K562 (cell line): ENCODE data around the gene POLR3A. TPM values are rescaled to one million over a fixed set of nuclear protein-coding genes. Genes with fewer than 3 reads are reported as not detected.

Experiments
- ATAC-seq: fragments of 200-7000 bp; cut with Tn5 transposase; 3 replicates; pipeline ENCODE4 v1.9.1; 2020; ENCODE audit warnings: moderate library complexity
- BruUV-seq: library from RNA; stranded (reverse); fragments of 400-500 nt; replicated peaks from 2 replicates; lab custom pipeline; 2021; lab: Mats Ljungman, UMichigan
- CTCF ChIA-PET: fragments of 300-600 bp; formaldehyde crosslinking; extraction: SDS; loops from one replicate; lab custom pipeline; 2021; ENCODE audit warnings: low intra/inter-chr PET ratio; lab: Yijun Ruan, JAX
- POLR2A ChIA-PET: fragments of 300-600, 350-650 bp; sonication (Branson Sonifier 250); formaldehyde crosslinking; extraction: SDS; loops from one replicate; lab custom pipeline; 2021; ENCODE audit warnings: antibody characterized with exemption, inconsistent platforms; lab: Yijun Ruan, JAX
- DNase-seq, 4 experiments: peaks; one replicate each; pipeline versions ENCODE4 v3.0.0 to v3.0.0-alpha.2; 2011 to 2018; ENCODE audit warnings: low spot score in 3 of 4, mixed read lengths in 3 of 4; ENCODE audit errors: extremely low read depth in 1 of 4
- FAIRE-seq: peaks from 2 replicates; lab custom pipeline; 2011; peaks lifted over from hg19 to GRCh38; lab: Jason Lieb, UNC
- H2AFZ ChIP-seq: 2 replicates; pipeline ENCODE4 v1.6.0; 2011; ENCODE audit warnings: low read depth, low read length, control low read depth, inconsistent platforms
- H3K27ac ChIP-seq: fragments of 200-600 bp; 3 replicates; pipeline ENCODE4 v1.8.0; 2011; ENCODE audit warnings: low read depth, mild to moderate bottlenecking, control low read depth, inconsistent platforms, low read length, moderate library complexity, mixed read lengths; ENCODE audit errors: extremely low read depth
- H3K27me3 ChIP-seq, 2 experiments: fragments of 300-600 bp in 1 of 2; 2 replicates in 1 of 2; 3 replicates in 1 of 2; pipeline versions ENCODE4 v1.6.0 to v1.8.0; 2011; ENCODE audit warnings: inconsistent platforms in 2 of 2, low read length in 2 of 2, mild to moderate bottlenecking in 1 of 2, mixed read lengths in 1 of 2, moderate library complexity in 1 of 2; ENCODE audit not compliant: control insufficient read depth in 2 of 2, insufficient read depth in 2 of 2
- H3K36me3 ChIP-seq: fragments of 300-600 bp; 3 replicates; pipeline ENCODE4 v1.8.0; 2011; ENCODE audit warnings: mild to moderate bottlenecking, low read length, inconsistent platforms; ENCODE audit not compliant: control insufficient read depth, insufficient read depth
- H3K4me1 ChIP-seq, 2 experiments: fragments of 200-600 bp in 1 of 2; replicated peaks in 1 of 2; 2 replicates in 1 of 2; 3 replicates in 1 of 2; pipeline versions ENCODE4 v1.5.1 to v1.8.0; 2011; ENCODE audit warnings: inconsistent platforms in 2 of 2, low read length in 2 of 2, mild to moderate bottlenecking in 1 of 2, mixed read lengths in 1 of 2, moderate library complexity in 1 of 2; ENCODE audit not compliant: control insufficient read depth in 2 of 2, insufficient read depth in 2 of 2
- H3K4me2 ChIP-seq: 2 replicates; pipeline ENCODE4 v1.6.1; 2011; ENCODE audit warnings: low read length, control low read depth, inconsistent platforms, mixed read lengths; ENCODE audit not compliant: insufficient read depth
- H3K4me3 ChIP-seq: fragments of 200-600 bp; sonication (generic), shearing (Covaris generic); 2 replicates; pipeline ENCODE4 v1.5.1; 2016; ENCODE audit warnings: control low read depth, inconsistent platforms
- H3K79me2 ChIP-seq: fragments of 200-600 bp; 3 replicates; pipeline ENCODE4 v1.8.0; 2011; ENCODE audit warnings: low read length, inconsistent platforms; ENCODE audit not compliant: control insufficient read depth, insufficient read depth
- H3K9ac ChIP-seq, 2 experiments: 2 replicates each; pipeline versions ENCODE4 v1.6.0 to v1.6.1; 2011; ENCODE audit warnings: low read depth in 2 of 2, low read length in 2 of 2, control low read depth in 1 of 2, inconsistent platforms in 1 of 2, mild to moderate bottlenecking in 1 of 2, mixed read lengths in 1 of 2; ENCODE audit not compliant: insufficient read depth in 1 of 2
- H3K9me1 ChIP-seq: one replicate; pipeline ENCODE4 v1.6.0; 2011; ENCODE audit warnings: inconsistent platforms, mild to moderate bottlenecking, low read length, moderate library complexity; ENCODE audit not compliant: control insufficient read depth, insufficient read depth
- H3K9me3 ChIP-seq: replicated peaks from 2 replicates; pipeline ENCODE4 v1.5.1; 2011; ENCODE audit warnings: low read depth, low read length, inconsistent platforms; ENCODE audit not compliant: control insufficient read depth, insufficient read depth
- H4K20me1 ChIP-seq: replicated peaks from 2 replicates; pipeline ENCODE4 v1.6.1; 2011; ENCODE audit warnings: low read length, inconsistent platforms, mixed read lengths; ENCODE audit not compliant: control insufficient read depth, insufficient read depth
- HNRNPLL ChIP-seq: fragments of 200-400 bp; formaldehyde crosslinking; IDR thresholded peaks from 2 replicates; pipeline ENCODE4 v1.6.1; 2017; ENCODE audit warnings: low read length, low read depth, mild to moderate bottlenecking; ENCODE audit not compliant: poor library complexity, severe bottlenecking
- SMARCA4 ChIP-seq: fragments of 450-650 bp; IDR thresholded peaks from 2 replicates; pipeline ENCODE4 v1.6.1; 2016
- ZBTB7A ChIP-seq: IDR thresholded peaks from 2 replicates; pipeline ENCODE4 v1.6.1; 2011; ENCODE audit warnings: low read depth, mild to moderate bottlenecking, low read length, moderate library complexity, borderline replicate concordance; ENCODE audit not compliant: control insufficient read depth
- ZNF444 ChIP-seq: fragments of 250-450 bp; sonication (Bioruptor Pico); IDR thresholded peaks from 2 replicates; pipeline ENCODE4 v1.4.0; 2020; ENCODE audit warnings: mild to moderate bottlenecking, moderate library complexity
- ZNF830 ChIP-seq: fragments of 250-450 bp; sonication (Bioruptor Pico); IDR thresholded peaks from 2 replicates; pipeline ENCODE4 v1.5.0; 2021; ENCODE audit warnings: mild to moderate bottlenecking
- WGBS: fragments of 100-300 bp; shearing (Covaris generic); methylation state at CpG from one replicate; pipeline ENCODE4 v1.1.6; 2016; ENCODE audit warnings: low coverage, mixed read lengths; ENCODE audit not compliant: insufficient coverage; ENCODE audit errors: missing lambda C conversion rate; 5-methylcytosine and 5-hydroxymethylcytosine counted together
- in situ Hi-C: fragments of 300-500 bp; cut with MboI; formaldehyde crosslinking; loops from 4 replicates; pipeline ENCODE4 v1.15.0; 2018; ENCODE audit warnings: inconsistent platforms, mixed read lengths
- intact Hi-C: fragments of 100-400 bp; cut with micrococcal nuclease; formaldehyde crosslinking; loops from 2 replicates; pipeline ENCODE4 v1.14.2; 2022
- polyA plus RNA-seq, 8 experiments: library from polyadenylated mRNA; depleted of rRNA in 4 of 8; stranded (reverse) in 5 of 8; unstranded in 3 of 8; fragments of >200 nt; fragmentation: Nextera tagmentation in 2 of 8; fragmentation: Illumina TruSeq in 1 of 8; extraction: Ambion mirVana in 2 of 8; extraction: Trizol in 1 of 8; gene quantifications; 2 replicates each; pipeline versions ENCODE4 v1.2.1 to v1.2.3, GENCODE V29; 2011 to 2014; ENCODE audit warnings: inconsistent platforms in 1 of 8, missing spikeins in 1 of 8
- total RNA-seq, 7 experiments: library from RNA; depleted of rRNA in 6 of 7; stranded (reverse); fragments of >200 nt in 6 of 7; fragmentation: Illumina TruSeq in 2 of 7; extraction: Trizol in 2 of 7; gene quantifications; 2 replicates each; pipeline versions ENCODE4 v1.2.1 to v1.2.3, GENCODE V29; 2011 to 2021; ENCODE audit warnings: low replicate concordance in 1 of 7
- TF ChIP-seq, protein P1 (sequence below): fragments of 250-450 bp; sonication (Bioruptor Pico); IDR thresholded peaks from 2 replicates; pipeline ENCODE4 v1.8.0; 2021; ENCODE audit warnings: moderate library complexity, mild to moderate bottlenecking, inconsistent platforms
- TF ChIP-seq, protein P2 (sequence below): fragments of 450-650 bp; IDR thresholded peaks from 2 replicates; pipeline ENCODE4 v1.6.1; 2016
- TF ChIP-seq, protein P3 (sequence below): fragments of 250-450 bp; sonication (Bioruptor Pico); IDR thresholded peaks from 2 replicates; pipeline ENCODE4 v1.4.0; 2020; ENCODE audit warnings: mild to moderate bottlenecking

The POLR3A gene
- total and polyA plus RNA-seq, 9 of the 15 experiments (the other 6 are each of a cell fraction or from before 2014, with no cell fraction given) = 14.9 to 37.0 (median 26.7) TPM

DNA sequence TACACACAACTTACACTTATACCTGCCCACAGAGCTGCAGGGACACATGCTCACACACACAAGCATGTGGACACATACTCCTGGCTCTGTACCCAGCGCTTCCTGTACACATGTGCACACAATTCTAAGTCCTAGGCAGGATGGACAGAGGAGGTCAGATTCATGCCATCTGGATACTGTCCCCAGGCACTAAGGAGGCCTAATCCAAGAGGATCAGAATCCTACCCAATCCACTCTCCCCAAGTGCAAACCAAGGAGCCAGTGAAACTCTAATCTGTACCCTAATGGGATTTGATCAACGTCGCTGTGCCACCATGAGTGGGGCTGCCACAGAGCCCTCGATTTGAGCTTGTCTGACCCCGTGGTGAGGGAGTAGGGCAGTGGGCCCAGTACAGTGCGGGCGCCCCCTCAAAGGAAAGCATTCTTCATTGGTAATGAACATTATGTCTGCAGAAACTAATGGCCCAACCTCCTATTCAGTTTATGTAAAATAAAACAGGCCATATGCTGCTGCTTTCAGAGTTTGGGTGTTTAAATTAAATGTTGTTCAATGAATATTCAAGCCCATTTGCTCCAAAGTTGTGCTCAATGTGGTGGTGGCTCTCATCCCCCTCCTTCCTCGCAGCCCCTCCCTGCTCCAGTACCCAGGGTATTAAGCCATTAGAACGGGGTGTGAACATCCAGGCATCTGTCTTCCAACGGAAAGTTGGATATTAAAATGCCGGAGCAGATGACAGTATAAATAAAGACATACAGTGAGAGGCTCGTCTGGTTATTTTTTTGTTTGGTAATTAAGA lies 30.8 kb upstream of the POLR3A start:
- no peaks in the 10 kb centered on the region for H3K4me1 ChIP-seq
- FAIRE-seq (no peak), ATAC-seq (no peak), DNase-seq (no peak)
- in situ Hi-C loops (no loop called here), intact Hi-C loops (no loop called here)
- 5% methylated on average over 12 of the region's 12 CpGs for WGBS
- no peaks in the 10 kb centered on the region for H3K9me1 ChIP-seq
- H3K27ac ChIP-seq = no peak overlapping the region
- no peak overlapping the region for H3K4me3 ChIP-seq
- TF ChIP-seq ZNF444 (CRISPR knock-in tag) = no peak
- H3K4me2 ChIP-seq = no peak overlapping the region
- H3K36me3 ChIP-seq = no peaks in the 10 kb centered on the region
- no peaks in the 10 kb centered on the region; the same call in 1 of the 2 replicates for H4K20me1 ChIP-seq
- H3K27me3 ChIP-seq = peaks cover 21 to 57% of the 10 kb centered on the region in 2 experiments; a peak in 4 of 5 replicates
- no peaks in the 10 kb centered on the region for H3K9me3 ChIP-seq
- H2AFZ ChIP-seq = no peak overlapping the region
- H3K79me2 ChIP-seq = no peaks in the 10 kb centered on the region
- no peak overlapping the region for H3K9ac ChIP-seq
- BruUV-seq = no TSS peak
- CTCF ChIA-PET = no interaction called here
- POLR2A ChIA-PET = interaction anchor here (1.2 kb wide), 1 partner anchor 10 kb away, joined by 3 read pairs; no protein-coding TSS in a partner anchor

DNA sequence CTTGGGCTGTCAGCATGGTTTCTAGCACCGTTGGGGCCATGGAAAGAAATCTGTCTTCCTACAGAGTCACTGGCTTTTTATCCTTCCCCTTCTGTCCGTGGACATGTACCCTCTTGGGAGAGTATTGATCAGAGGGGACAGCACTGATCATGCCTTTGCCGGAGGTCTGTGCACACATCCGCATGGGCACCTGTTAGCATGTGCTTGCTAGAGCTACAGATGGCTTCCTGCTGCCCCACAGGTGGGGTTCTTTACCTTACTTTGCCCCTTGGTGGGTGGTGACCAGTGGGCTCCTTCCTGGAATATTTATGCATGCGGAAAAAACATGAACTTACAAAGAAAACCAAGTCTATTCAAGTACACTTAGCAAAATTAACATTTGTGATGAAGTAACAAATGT lies 29.2 kb upstream of the POLR3A start:
- Histone ChIP-seq H3K4me2 (no peak overlapping the region), H2AFZ (no peak overlapping the region), H3K9me3 (no peaks in the 10 kb centered on the region), H3K27me3 (peaks cover 21 to 64% of the 10 kb centered on the region in 2 experiments), H3K27ac (no peak overlapping the region), H3K4me1 (no peaks in the 10 kb centered on the region), H3K36me3 (no peaks in the 10 kb centered on the region), H3K9me1 (no peaks in the 10 kb centered on the region), H3K9ac (no peak overlapping the region), H3K4me3 (no peak overlapping the region), H3K79me2 (no peaks in the 10 kb centered on the region), H4K20me1 (no peaks in the 10 kb centered on the region; the same call in none of the 2 replicates)
- in situ Hi-C loops = no loop called here
- ATAC-seq (no peak), DNase-seq (no peak), FAIRE-seq (no peak)
- WGBS = 8% methylated on average over 5 of the region's 5 CpGs
- intact Hi-C loops = no loop called here
- CTCF ChIA-PET = no interaction called here
- POLR2A ChIA-PET = interaction anchor here (1.0 to 1.6 kb wide), 3 partner anchors 11 to 19 kb away, joined by 3 to 5 read pairs (median 3); no protein-coding TSS in a partner anchor
- no TSS peak for BruUV-seq
- no peak for TF ChIP-seq ZNF830 (CRISPR knock-in tag)
- TF ChIP-seq, protein P1, sequence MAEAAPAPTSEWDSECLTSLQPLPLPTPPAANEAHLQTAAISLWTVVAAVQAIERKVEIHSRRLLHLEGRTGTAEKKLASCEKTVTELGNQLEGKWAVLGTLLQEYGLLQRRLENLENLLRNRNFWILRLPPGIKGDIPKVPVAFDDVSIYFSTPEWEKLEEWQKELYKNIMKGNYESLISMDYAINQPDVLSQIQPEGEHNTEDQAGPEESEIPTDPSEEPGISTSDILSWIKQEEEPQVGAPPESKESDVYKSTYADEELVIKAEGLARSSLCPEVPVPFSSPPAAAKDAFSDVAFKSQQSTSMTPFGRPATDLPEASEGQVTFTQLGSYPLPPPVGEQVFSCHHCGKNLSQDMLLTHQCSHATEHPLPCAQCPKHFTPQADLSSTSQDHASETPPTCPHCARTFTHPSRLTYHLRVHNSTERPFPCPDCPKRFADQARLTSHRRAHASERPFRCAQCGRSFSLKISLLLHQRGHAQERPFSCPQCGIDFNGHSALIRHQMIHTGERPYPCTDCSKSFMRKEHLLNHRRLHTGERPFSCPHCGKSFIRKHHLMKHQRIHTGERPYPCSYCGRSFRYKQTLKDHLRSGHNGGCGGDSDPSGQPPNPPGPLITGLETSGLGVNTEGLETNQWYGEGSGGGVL (CRISPR knock-in tag) = no peak
- TF ChIP-seq HNRNPLL = no peak
- TF ChIP-seq, protein P2, sequence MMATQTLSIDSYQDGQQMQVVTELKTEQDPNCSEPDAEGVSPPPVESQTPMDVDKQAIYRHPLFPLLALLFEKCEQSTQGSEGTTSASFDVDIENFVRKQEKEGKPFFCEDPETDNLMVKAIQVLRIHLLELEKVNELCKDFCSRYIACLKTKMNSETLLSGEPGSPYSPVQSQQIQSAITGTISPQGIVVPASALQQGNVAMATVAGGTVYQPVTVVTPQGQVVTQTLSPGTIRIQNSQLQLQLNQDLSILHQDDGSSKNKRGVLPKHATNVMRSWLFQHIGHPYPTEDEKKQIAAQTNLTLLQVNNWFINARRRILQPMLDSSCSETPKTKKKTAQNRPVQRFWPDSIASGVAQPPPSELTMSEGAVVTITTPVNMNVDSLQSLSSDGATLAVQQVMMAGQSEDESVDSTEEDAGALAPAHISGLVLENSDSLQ = no peak
- no peak for TF ChIP-seq ZBTB7A
- TF ChIP-seq, protein P3, sequence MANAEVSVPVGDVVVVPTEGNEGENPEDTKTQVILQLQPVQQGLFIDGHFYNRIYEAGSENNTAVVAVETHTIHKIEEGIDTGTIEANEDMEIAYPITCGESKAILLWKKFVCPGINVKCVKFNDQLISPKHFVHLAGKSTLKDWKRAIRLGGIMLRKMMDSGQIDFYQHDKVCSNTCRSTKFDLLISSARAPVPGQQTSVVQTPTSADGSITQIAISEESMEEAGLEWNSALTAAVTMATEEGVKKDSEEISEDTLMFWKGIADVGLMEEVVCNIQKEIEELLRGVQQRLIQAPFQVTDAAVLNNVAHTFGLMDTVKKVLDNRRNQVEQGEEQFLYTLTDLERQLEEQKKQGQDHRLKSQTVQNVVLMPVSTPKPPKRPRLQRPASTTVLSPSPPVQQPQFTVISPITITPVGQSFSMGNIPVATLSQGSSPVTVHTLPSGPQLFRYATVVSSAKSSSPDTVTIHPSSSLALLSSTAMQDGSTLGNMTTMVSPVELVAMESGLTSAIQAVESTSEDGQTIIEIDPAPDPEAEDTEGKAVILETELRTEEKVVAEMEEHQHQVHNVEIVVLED = no peak
- no peak for TF ChIP-seq SMARCA4
